Measurements from ENCODE around the gene AGO4. TPM values are rescaled to one million over a fixed set of nuclear protein-coding genes. Genes with fewer than 3 reads are reported as not detected.

AGO4 gene
- 16.4 and 22.2 TPM in 2 replicates for total RNA-seq

GRCh38 chr1:35807614-35808449, at the start of gene AGO4:
Gene AGO4 (plus strand): TSS chr1:35808016. CDS start chr1:35808417, 401 bp downstream.

GRCh38 chr1:35882945-35883634, 75.3 kb downstream of the AGO4 start, which contains the start of gene AGO1:
Gene AGO1 (plus strand): TSS chr1:35883209. CDS start chr1:35883422, 213 bp downstream.

Other genes with a start within 250 kb of the AGO4 start
- 0.32 and 0.61 TPM in 2 replicates for gene TFAP2E, start 234.7 kb upstream of the AGO4 start, total RNA-seq
- 19.8 and 24.0 TPM in 2 replicates for gene PSMB2, start 166.5 kb upstream of the AGO4 start, total RNA-seq
- gene C1orf216, start 89.1 kb upstream of the AGO4 start, total RNA-seq: 28.6 and 29.9 TPM in 2 replicates
- gene CLSPN, start 38.0 kb upstream of the AGO4 start, total RNA-seq: 2.8 and 3.1 TPM in 2 replicates
- gene AGO1, start 75.2 kb downstream of the AGO4 start, total RNA-seq: 25.5 and 26.8 TPM in 2 replicates
- 23.7 and 24.9 TPM in 2 replicates for gene AGO3, start 123.1 kb downstream of the AGO4 start, total RNA-seq